Vagina (tissue), 2 donors: ENCODE results near the gene MAD1L1.

Source experiments
- POLR2A ChIP-seq, 2 donors: fragments of 450-650 bp; IDR thresholded peaks; one replicate each; pipeline ENCODE4 v1.6.1; 2017; ENCODE audit warnings: antibody characterized with exemption in 2 of 2, mild to moderate bottlenecking in 2 of 2, moderate library complexity in 2 of 2
- POLR2AphosphoS5 ChIP-seq, 2 donors: sonication (generic); formaldehyde crosslinking; IDR thresholded peaks; one replicate each; pipeline ENCODE4 v1.9.0; 2017; ENCODE audit warnings: antibody characterized with exemption in 2 of 2, mild to moderate bottlenecking in 2 of 2, low read depth in 1 of 2; ENCODE audit not compliant: insufficient read depth in 1 of 2
- TF ChIP-seq, protein P1 (sequence below), 3 experiments: fragments of 450-650 bp in 2 of 3; fragments of 200-600 bp in 1 of 3; sonication (generic) in 1 of 3; IDR thresholded peaks; one replicate each; pipeline ENCODE4 v1.5.1; 2017 to 2019; ENCODE audit warnings: antibody characterized with exemption in 3 of 3, mild to moderate bottlenecking in 2 of 3, moderate library complexity in 2 of 3

DNA sequence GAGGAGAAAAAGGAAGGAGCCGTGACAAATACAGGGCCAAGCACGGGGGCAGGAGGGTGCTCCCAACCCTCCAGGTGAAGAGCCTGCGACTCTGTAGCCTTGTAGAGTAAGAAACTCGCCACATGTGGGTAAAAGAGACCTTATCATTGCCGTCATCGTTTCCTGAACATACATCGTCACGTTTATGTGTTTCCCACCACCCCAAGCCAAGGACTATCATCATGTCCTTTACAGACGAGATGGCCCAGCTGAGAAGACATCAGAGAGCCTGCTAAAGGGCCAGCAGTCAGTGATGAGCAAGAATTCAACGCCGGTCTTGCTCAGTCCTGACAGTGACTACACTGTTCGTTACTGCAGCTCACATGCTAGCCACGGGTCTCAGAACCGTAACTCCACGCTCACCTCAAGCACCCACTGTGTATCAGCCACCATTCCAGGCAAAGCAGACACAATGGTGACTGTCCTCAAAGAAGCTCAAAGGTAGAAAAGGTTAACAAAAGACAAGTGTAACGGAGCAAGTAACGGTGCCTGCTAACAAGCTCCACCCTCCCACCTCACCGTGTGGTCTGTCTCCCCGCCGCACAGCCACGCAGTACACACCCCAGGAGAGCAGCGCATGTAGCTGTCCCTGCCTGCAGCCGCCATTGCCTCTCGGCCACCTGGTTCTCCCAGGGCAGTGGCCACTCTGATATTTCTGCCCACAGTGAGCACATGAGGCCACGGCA, 147.8 kb downstream of the MAD1L1 start:
- TF ChIP-seq, protein P1, sequence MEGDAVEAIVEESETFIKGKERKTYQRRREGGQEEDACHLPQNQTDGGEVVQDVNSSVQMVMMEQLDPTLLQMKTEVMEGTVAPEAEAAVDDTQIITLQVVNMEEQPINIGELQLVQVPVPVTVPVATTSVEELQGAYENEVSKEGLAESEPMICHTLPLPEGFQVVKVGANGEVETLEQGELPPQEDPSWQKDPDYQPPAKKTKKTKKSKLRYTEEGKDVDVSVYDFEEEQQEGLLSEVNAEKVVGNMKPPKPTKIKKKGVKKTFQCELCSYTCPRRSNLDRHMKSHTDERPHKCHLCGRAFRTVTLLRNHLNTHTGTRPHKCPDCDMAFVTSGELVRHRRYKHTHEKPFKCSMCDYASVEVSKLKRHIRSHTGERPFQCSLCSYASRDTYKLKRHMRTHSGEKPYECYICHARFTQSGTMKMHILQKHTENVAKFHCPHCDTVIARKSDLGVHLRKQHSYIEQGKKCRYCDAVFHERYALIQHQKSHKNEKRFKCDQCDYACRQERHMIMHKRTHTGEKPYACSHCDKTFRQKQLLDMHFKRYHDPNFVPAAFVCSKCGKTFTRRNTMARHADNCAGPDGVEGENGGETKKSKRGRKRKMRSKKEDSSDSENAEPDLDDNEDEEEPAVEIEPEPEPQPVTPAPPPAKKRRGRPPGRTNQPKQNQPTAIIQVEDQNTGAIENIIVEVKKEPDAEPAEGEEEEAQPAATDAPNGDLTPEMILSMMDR (IDR thresholded peaks at IDR 0.05) = no peak
- no peak for TF ChIP-seq POLR2AphosphoS5 (IDR thresholded peaks at IDR 0.05; ENCODE audit: insufficient read depth in 1 of 2, low read depth in 1 of 2)
- no peak for TF ChIP-seq POLR2A (IDR thresholded peaks at IDR 0.05)
